ENCODE results near the gene GOLGA6L6.
"Not testable (repeated sequence)": the region's sequence is repeated elsewhere in the genome, so short reads cannot be mapped to it uniquely, and the experiment has no call there.

- not testable (repeated sequence) for TF ChIP-seq CTCF, EZH2phosphoT487, EZH2 (IDR thresholded peaks at IDR 0.05)
These were observed 49.0 kb downstream of the GOLGA6L6 start for GRCh38 chr15:20492598-20492997.
